ENCODE measurements around the gene CNOT2. TPM values are rescaled to one million over a fixed set of nuclear protein-coding genes. Genes with fewer than 3 reads are reported as not detected.

CNOT2 gene
- total and polyA plus RNA-seq, 2 experiments from 2014 or later = 110 to 152 TPM

DNA sequence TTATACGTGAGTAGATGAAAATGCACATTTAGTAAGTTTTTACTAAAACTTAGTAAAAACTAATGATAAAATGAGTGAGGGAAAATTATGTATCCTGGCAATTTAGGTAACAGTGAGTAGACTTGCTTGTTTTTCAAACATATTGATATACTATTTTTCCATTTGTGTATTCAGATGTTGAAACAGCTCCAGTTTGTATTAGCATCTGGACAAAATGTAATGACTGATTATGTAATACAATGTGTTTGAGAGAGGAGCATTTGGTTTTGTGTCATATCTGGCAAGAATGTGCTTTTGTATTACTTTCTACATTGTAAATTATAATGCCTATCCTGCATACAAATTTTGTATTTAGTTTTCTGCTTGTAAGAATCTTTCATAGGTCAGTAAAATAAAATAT lies 5.6 kb downstream of the CNOT2 start:
- Histone ChIP-seq H3K4me1 (ENCODE audit: insufficient read depth) (peaks cover 71% of the 10 kb centered on the region), H3K79me2 (replicated peaks; ENCODE audit: insufficient read depth) (peaks cover 100% of the 10 kb centered on the region), H2AFZ (no peak overlapping the region), H3K27ac (ENCODE audit: low read depth) (no peak overlapping the region), H3F3A (replicated peaks; ENCODE audit: low read depth) (no peaks in the 10 kb centered on the region), H3K27me3 (ENCODE audit: insufficient read depth) (no peaks in the 10 kb centered on the region), H3K9me2 (ENCODE audit: insufficient read depth) (no peaks in the 10 kb centered on the region), H3K4me2 (no peak overlapping the region), H3K4me3 (no peak overlapping the region), H3K36me3 (ENCODE audit: insufficient read depth) (no peaks in the 10 kb centered on the region), H4K20me1 (replicated peaks; ENCODE audit: insufficient read depth) (peaks cover 24% of the 10 kb centered on the region)
- Mint-ChIP-seq H3K9me3 (no peaks in the 10 kb centered on the region), H3K4me3 (no peak overlapping the region), H3K27ac (peak overlapping the region; percentile 68), H3K36me3 (ENCODE audit: low read depth) (no peaks in the 10 kb centered on the region), H3K27me3 (ENCODE audit: insufficient read depth, low read depth, poor library complexity) (peaks cover 2% of the 10 kb centered on the region), H3K4me1 (peaks cover 62% of the 10 kb centered on the region)
- DNase-seq (ENCODE audit: low spot score) (no peak), ATAC-seq (no peak)
- TF ChIP-seq ZNF114 (CRISPR knock-in tag; IDR thresholded peaks at IDR 0.05) = no peak
- TF ChIP-seq EZH2phosphoT487 (IDR thresholded peaks at IDR 0.05; ENCODE audit: unreplicated experiment) = no peak
- no peak for TF ChIP-seq ZNF331 (CRISPR knock-in tag; IDR thresholded peaks at IDR 0.05; ENCODE audit: low read depth)
- TF ChIP-seq STAT1 (IDR thresholded peaks at IDR 0.05; ENCODE audit: unreplicated experiment) = no peak
- no peak for TF ChIP-seq JUNB (IDR thresholded peaks at IDR 0.05; ENCODE audit: unreplicated experiment)
- TF ChIP-seq, protein P1, sequence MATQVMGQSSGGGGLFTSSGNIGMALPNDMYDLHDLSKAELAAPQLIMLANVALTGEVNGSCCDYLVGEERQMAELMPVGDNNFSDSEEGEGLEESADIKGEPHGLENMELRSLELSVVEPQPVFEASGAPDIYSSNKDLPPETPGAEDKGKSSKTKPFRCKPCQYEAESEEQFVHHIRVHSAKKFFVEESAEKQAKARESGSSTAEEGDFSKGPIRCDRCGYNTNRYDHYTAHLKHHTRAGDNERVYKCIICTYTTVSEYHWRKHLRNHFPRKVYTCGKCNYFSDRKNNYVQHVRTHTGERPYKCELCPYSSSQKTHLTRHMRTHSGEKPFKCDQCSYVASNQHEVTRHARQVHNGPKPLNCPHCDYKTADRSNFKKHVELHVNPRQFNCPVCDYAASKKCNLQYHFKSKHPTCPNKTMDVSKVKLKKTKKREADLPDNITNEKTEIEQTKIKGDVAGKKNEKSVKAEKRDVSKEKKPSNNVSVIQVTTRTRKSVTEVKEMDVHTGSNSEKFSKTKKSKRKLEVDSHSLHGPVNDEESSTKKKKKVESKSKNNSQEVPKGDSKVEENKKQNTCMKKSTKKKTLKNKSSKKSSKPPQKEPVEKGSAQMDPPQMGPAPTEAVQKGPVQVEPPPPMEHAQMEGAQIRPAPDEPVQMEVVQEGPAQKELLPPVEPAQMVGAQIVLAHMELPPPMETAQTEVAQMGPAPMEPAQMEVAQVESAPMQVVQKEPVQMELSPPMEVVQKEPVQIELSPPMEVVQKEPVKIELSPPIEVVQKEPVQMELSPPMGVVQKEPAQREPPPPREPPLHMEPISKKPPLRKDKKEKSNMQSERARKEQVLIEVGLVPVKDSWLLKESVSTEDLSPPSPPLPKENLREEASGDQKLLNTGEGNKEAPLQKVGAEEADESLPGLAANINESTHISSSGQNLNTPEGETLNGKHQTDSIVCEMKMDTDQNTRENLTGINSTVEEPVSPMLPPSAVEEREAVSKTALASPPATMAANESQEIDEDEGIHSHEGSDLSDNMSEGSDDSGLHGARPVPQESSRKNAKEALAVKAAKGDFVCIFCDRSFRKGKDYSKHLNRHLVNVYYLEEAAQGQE (IDR thresholded peaks at IDR 0.05; ENCODE audit: unreplicated experiment) = no peak
- TF ChIP-seq NANOG (IDR thresholded peaks at IDR 0.05; ENCODE audit: borderline replicate concordance) = no peak
- TF ChIP-seq EZH2 (IDR thresholded peaks at IDR 0.05; ENCODE audit: low read depth, unreplicated experiment) = no peak
- TF ChIP-seq, protein P2, sequence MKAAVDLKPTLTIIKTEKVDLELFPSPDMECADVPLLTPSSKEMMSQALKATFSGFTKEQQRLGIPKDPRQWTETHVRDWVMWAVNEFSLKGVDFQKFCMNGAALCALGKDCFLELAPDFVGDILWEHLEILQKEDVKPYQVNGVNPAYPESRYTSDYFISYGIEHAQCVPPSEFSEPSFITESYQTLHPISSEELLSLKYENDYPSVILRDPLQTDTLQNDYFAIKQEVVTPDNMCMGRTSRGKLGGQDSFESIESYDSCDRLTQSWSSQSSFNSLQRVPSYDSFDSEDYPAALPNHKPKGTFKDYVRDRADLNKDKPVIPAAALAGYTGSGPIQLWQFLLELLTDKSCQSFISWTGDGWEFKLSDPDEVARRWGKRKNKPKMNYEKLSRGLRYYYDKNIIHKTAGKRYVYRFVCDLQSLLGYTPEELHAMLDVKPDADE (IDR thresholded peaks at IDR 0.05) = no peak
- TF ChIP-seq, protein P3, sequence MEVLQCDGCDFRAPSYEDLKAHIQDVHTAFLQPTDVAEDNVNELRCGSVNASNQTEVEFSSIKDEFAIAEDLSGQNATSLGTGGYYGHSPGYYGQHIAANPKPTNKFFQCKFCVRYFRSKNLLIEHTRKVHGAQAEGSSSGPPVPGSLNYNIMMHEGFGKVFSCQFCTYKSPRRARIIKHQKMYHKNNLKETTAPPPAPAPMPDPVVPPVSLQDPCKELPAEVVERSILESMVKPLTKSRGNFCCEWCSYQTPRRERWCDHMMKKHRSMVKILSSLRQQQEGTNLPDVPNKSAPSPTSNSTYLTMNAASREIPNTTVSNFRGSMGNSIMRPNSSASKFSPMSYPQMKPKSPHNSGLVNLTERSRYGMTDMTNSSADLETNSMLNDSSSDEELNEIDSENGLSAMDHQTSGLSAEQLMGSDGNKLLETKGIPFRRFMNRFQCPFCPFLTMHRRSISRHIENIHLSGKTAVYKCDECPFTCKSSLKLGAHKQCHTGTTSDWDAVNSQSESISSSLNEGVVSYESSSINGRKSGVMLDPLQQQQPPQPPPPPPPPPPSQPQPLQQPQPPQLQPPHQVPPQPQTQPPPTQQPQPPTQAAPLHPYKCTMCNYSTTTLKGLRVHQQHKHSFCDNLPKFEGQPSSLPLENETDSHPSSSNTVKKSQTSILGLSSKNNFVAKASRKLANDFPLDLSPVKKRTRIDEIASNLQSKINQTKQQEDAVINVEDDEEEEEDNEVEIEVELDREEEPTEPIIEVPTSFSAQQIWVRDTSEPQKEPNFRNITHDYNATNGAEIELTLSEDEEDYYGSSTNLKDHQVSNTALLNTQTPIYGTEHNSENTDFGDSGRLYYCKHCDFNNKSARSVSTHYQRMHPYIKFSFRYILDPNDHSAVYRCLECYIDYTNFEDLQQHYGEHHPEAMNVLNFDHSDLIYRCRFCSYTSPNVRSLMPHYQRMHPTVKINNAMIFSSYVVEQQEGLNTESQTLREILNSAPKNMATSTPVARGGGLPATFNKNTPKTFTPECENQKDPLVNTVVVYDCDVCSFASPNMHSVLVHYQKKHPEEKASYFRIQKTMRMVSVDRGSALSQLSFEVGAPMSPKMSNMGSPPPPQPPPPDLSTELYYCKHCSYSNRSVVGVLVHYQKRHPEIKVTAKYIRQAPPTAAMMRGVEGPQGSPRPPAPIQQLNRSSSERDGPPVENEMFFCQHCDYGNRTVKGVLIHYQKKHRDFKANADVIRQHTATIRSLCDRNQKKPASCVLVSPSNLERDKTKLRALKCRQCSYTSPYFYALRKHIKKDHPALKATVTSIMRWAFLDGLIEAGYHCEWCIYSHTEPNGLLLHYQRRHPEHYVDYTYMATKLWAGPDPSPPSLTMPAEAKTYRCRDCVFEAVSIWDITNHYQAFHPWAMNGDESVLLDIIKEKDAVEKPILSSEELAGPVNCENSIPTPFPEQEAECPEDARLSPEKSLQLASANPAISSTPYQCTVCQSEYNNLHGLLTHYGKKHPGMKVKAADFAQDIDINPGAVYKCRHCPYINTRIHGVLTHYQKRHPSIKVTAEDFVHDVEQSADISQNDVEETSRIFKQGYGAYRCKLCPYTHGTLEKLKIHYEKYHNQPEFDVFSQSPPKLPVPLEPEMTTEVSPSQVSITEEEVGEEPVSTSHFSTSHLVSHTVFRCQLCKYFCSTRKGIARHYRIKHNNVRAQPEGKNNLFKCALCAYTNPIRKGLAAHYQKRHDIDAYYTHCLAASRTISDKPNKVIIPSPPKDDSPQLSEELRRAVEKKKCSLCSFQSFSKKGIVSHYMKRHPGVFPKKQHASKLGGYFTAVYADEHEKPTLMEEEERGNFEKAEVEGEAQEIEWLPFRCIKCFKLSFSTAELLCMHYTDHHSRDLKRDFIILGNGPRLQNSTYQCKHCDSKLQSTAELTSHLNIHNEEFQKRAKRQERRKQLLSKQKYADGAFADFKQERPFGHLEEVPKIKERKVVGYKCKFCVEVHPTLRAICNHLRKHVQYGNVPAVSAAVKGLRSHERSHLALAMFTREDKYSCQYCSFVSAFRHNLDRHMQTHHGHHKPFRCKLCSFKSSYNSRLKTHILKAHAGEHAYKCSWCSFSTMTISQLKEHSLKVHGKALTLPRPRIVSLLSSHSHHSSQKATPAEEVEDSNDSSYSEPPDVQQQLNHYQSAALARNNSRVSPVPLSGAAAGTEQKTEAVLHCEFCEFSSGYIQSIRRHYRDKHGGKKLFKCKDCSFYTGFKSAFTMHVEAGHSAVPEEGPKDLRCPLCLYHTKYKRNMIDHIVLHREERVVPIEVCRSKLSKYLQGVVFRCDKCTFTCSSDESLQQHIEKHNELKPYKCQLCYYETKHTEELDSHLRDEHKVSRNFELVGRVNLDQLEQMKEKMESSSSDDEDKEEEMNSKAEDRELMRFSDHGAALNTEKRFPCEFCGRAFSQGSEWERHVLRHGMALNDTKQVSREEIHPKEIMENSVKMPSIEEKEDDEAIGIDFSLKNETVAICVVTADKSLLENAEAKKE (CRISPR knock-in tag; IDR thresholded peaks at IDR 0.05) = no peak
- TF ChIP-seq CREB1 (CRISPR knock-in tag; IDR thresholded peaks at IDR 0.05; ENCODE audit: low read depth) = no peak
- TF ChIP-seq POLR2AphosphoS5 (IDR thresholded peaks at IDR 0.05; ENCODE audit: low read depth) = no peak
- TF ChIP-seq, protein P4, sequence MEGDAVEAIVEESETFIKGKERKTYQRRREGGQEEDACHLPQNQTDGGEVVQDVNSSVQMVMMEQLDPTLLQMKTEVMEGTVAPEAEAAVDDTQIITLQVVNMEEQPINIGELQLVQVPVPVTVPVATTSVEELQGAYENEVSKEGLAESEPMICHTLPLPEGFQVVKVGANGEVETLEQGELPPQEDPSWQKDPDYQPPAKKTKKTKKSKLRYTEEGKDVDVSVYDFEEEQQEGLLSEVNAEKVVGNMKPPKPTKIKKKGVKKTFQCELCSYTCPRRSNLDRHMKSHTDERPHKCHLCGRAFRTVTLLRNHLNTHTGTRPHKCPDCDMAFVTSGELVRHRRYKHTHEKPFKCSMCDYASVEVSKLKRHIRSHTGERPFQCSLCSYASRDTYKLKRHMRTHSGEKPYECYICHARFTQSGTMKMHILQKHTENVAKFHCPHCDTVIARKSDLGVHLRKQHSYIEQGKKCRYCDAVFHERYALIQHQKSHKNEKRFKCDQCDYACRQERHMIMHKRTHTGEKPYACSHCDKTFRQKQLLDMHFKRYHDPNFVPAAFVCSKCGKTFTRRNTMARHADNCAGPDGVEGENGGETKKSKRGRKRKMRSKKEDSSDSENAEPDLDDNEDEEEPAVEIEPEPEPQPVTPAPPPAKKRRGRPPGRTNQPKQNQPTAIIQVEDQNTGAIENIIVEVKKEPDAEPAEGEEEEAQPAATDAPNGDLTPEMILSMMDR (conservative IDR thresholded peaks at IDR 0.05; ENCODE audit: low read depth in 2 of 2) = no peak
